DOHH2 (cell line): ENCODE data around the gene ATP6V1G3.

ENCODE experiments used
- H3F3A ChIP-seq: fragments of 200-600 bp; sonication (generic), shearing (Covaris generic); 2 replicates; pipeline ENCODE4 v1.6.0; 2016; ENCODE audit warnings: antibody characterized with exemption, mild to moderate bottlenecking; ENCODE audit not compliant: control insufficient read depth, insufficient read depth
- H3K27ac ChIP-seq: fragments of 200-600 bp; sonication (generic); 2 replicates; pipeline ENCODE4 v1.5.1; 2014; ENCODE audit warnings: low read depth, mild to moderate bottlenecking, low read length, moderate library complexity
- H3K27me3 ChIP-seq: fragments of 200-600 bp; sonication (generic); 2 replicates; pipeline ENCODE4 v1.6.1; 2014; ENCODE audit warnings: mild to moderate bottlenecking, low read length, mixed read lengths; ENCODE audit not compliant: control insufficient read depth
- H3K36me3 ChIP-seq: fragments of 200-600 bp; sonication (generic); 2 replicates; pipeline ENCODE4 v1.6.1; 2014; ENCODE audit warnings: mild to moderate bottlenecking, low read length, moderate library complexity, mixed read lengths; ENCODE audit not compliant: control insufficient read depth
- H3K4me1 ChIP-seq: fragments of 200-600 bp; sonication (generic); 2 replicates; pipeline ENCODE4 v1.6.1; 2014; ENCODE audit warnings: mild to moderate bottlenecking, low read length, mixed read lengths; ENCODE audit not compliant: control insufficient read depth
- H3K4me2 ChIP-seq: fragments of 200-600 bp; sonication (generic); 2 replicates; pipeline ENCODE4 v1.6.0; 2014; ENCODE audit warnings: mild to moderate bottlenecking, low read length, moderate library complexity
- H3K4me3 ChIP-seq: fragments of 200-600 bp; sonication (generic); 2 replicates; pipeline ENCODE4 v1.5.1; 2014; ENCODE audit warnings: mild to moderate bottlenecking, low read length, mixed read lengths
- H3K79me2 ChIP-seq: fragments of 200-600 bp; sonication (generic); 2 replicates; pipeline ENCODE4 v1.6.1; 2014; ENCODE audit warnings: mild to moderate bottlenecking, low read length, mixed read lengths; ENCODE audit not compliant: control insufficient read depth
- H3K9me2 ChIP-seq: fragments of 200-600 bp; sonication (generic); replicated peaks from 2 replicates; pipeline ENCODE4 v1.6.1; 2014; ENCODE audit warnings: mild to moderate bottlenecking, low read length, mixed read lengths; ENCODE audit not compliant: control insufficient read depth
- H3K9me3 ChIP-seq: fragments of 200-600 bp; sonication (generic); 2 replicates; pipeline ENCODE4 v1.6.1; 2014; ENCODE audit warnings: antibody characterized with exemption, low read length, mixed read lengths; ENCODE audit not compliant: control insufficient read depth, insufficient read depth
- H4K20me1 ChIP-seq: fragments of 200-600 bp; sonication (generic); 2 replicates; pipeline ENCODE4 v1.6.0; 2014; ENCODE audit warnings: low read depth, mild to moderate bottlenecking, antibody characterized with exemption, low read length, moderate library complexity; ENCODE audit not compliant: control insufficient read depth, insufficient read depth
- CTCF ChIP-seq: fragments of 200-600 bp; sonication (generic); IDR thresholded peaks from one replicate; pipeline ENCODE4 v1.5.1; 2014; ENCODE audit warnings: antibody characterized with exemption, mild to moderate bottlenecking, low read depth, low read length; ENCODE audit not compliant: poor library complexity, severe bottlenecking
- EZH2phosphoT487 ChIP-seq: fragments of 200-600 bp; sonication (generic); IDR thresholded peaks from 2 replicates; pipeline ENCODE4 v1.6.1; 2017; ENCODE audit warnings: borderline replicate concordance, mild to moderate bottlenecking, antibody characterized with exemption, low read length, moderate library complexity, mixed read lengths

ATP6V1G3 gene

DNA sequence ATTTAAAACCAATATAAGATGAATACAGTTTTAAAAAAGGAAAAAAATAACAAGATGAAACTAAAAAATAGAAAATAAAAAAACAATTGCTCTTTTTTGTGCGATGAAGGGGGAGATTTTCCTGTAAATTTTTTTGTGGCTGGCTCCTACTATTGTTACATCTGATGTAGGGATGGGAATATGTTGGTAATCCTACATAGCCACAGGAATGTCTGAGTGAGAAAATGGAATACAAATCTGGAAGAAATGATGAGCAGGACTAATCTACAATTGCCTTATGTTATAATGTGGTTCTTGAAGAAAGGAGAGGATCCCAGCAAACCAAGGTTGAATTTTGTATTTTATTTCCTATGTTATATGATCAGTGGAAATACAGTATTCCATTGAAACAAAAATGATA lies 40.9 kb downstream of the ATP6V1G3 start:
- Histone ChIP-seq H3K36me3 (no peaks in the 10 kb centered on the region), H3K27ac (no peak overlapping the region), H3K79me2 (no peaks in the 10 kb centered on the region), H3K27me3 (no peaks in the 10 kb centered on the region), H3F3A (no peaks in the 10 kb centered on the region; the same call in 1 of the 2 replicates), H3K4me1 (peaks cover 17% of the 10 kb centered on the region), H3K4me2 (no peak overlapping the region), H3K9me3 (peaks cover 11% of the 10 kb centered on the region; the same call in 1 of the 2 replicates), H3K9me2 (no peaks in the 10 kb centered on the region), H4K20me1 (no peaks in the 10 kb centered on the region), H3K4me3 (no peak overlapping the region)
- TF ChIP-seq CTCF (no peak), EZH2phosphoT487 (no peak)

- Histone ChIP-seq H3F3A (no peaks in the 10 kb centered on the region; the same call in 1 of the 2 replicates), H3K79me2 (no peaks in the 10 kb centered on the region), H3K27ac (no peak overlapping the region)
These were observed 41.6 kb downstream of the ATP6V1G3 start for GRCh38 chr1:198498881-198499280.

GRCh38 chr1:198498103-198498385 lies 42.4 kb downstream of the ATP6V1G3 start:
- Histone ChIP-seq H3K27ac (no peak overlapping the region), H3K4me1 (peaks cover 17% of the 10 kb centered on the region), H3K9me3 (peaks cover 4% of the 10 kb centered on the region; the same call in 1 of the 2 replicates), H3K4me3 (no peak overlapping the region), H3K4me2 (no peak overlapping the region), H3K9me2 (no peaks in the 10 kb centered on the region), H3K27me3 (no peaks in the 10 kb centered on the region), H3K36me3 (no peaks in the 10 kb centered on the region), H4K20me1 (no peaks in the 10 kb centered on the region), H3F3A (no peaks in the 10 kb centered on the region; the same call in 1 of the 2 replicates), H3K79me2 (no peaks in the 10 kb centered on the region)
- TF ChIP-seq CTCF (no peak), EZH2phosphoT487 (no peak)

More at GRCh38 chr1:198498881-198499280, 41.6 kb downstream of the ATP6V1G3 start:
- Histone ChIP-seq H3K4me1 (peaks cover 17% of the 10 kb centered on the region), H3K27me3 (no peaks in the 10 kb centered on the region), H3K4me2 (no peak overlapping the region), H3K9me2 (no peaks in the 10 kb centered on the region), H3K36me3 (no peaks in the 10 kb centered on the region), H4K20me1 (no peaks in the 10 kb centered on the region), H3K4me3 (no peak overlapping the region), H3K9me3 (peaks cover 11% of the 10 kb centered on the region; the same call in 1 of the 2 replicates)
- TF ChIP-seq CTCF (no peak), EZH2phosphoT487 (no peak)
